Stimulated activated CD4-positive, alpha-beta T cell treated with anti-CD3 and anti-CD28 coated beads, Interleukin-1b, Interleukin-23, amount 100 ng/mL, for 24 hours (primary cell): ENCODE data around the gene TMEM9B.
A peak's percentile ranks its signal among the peaks of the same experiment; 100 is the strongest.
"Not testable (repeated sequence)": the region's sequence is repeated elsewhere in the genome, so short reads cannot be mapped to it uniquely, and the experiment has no call there.

Experiments used
- DNase-seq, 4 experiments: peaks; one replicate each; pipeline ENCODE4 v3.0.0-alpha.2; 2020; ENCODE audit warnings: low read depth in 4 of 4, low spot score in 1 of 4

The TMEM9B gene

DNA sequence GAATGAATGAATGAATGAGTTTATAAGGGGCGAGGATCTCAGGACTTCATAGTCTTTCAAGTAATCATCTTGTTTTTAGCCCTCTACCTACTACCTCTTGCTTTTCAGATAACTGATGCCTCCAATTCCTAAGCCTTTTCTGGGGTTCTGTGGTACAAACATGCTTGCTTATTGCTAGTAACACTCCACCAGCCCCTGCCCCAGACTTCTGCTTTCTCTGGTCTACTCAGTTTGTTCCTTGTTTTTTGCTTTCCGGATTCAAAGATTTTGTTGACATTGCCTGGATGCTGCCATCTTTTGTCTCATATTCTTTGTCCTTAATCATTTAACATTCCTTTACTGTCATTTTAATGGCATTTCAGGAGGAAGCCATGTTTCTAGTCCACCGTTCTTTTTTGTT lies 8.9 kb upstream of the TMEM9B start:
- DNase-seq, result no peak

DNA sequence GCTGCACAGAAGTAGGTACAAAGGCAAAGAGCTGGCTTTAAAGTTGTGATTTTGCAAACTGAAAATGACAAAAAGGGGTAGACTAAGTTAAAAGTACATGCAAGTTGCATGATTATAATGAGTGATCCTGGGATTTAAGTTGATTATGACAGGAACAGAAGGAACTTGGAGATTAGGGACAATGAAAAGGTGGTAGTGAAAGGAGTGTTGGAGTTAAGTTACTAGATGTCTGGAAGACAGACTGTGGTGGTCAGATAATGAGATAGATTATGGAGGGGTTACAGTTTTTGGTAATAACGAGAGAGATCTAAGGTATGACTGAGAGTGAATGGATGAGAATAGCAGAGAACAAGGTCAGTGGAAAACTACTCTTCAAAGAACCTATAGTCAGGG lies 7.7 kb upstream of the TMEM9B start:
- no peak for DNase-seq

DNA sequence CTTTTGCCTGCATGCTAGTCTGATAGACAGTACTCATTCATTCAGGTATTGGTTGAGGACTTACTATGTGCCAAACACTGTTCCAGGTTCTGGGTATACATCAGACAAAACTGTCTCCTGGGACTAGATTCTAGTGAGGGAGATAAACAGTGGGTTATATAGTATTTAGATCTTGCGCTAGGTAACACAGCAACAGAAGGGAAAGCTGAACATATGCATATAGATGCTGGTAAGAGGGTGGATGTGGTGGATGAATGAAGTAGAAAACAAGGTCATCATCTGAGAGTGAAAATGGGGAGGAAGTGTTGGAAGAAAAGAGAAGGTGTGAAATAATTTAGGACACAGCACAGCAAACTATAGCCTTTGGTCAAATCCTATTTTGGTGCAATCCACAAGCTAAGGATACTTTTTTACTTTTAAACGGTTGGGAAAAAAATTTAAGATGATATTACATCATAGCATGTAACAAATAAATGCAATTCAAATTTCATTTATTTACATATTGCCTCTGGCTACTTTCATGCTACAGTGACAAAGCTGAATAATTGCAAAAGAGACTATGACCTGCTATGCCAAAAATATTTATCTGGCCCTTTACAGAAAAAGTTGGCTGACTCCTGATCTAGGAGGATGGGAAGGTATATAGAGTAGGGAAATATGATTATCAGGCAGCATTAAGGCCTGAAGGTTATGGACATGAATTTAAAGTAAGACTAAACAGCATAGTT lies 7.1 kb upstream of the TMEM9B start:
- no peak for DNase-seq

DNA sequence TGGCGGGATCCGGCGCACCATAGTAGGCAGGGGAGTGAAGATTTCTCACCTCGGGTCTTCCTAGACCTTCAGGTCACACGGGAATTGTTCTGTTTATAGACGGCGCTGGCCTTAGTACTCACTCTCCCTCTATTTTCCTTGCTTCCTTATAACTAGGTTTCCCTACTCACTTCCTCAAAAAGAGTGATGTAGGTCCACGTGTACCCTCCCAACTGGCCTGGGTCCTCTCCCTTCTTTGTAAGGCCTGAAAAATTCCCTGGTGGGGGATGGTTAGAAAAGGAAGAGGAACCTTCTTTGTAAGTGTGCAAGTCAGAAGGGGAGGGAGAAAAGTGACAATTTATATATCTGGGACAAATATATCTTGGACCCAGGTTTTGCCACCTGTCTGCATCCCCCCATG lies 2.9 kb upstream of the TMEM9B start:
- DNase-seq, result no peak

DNA sequence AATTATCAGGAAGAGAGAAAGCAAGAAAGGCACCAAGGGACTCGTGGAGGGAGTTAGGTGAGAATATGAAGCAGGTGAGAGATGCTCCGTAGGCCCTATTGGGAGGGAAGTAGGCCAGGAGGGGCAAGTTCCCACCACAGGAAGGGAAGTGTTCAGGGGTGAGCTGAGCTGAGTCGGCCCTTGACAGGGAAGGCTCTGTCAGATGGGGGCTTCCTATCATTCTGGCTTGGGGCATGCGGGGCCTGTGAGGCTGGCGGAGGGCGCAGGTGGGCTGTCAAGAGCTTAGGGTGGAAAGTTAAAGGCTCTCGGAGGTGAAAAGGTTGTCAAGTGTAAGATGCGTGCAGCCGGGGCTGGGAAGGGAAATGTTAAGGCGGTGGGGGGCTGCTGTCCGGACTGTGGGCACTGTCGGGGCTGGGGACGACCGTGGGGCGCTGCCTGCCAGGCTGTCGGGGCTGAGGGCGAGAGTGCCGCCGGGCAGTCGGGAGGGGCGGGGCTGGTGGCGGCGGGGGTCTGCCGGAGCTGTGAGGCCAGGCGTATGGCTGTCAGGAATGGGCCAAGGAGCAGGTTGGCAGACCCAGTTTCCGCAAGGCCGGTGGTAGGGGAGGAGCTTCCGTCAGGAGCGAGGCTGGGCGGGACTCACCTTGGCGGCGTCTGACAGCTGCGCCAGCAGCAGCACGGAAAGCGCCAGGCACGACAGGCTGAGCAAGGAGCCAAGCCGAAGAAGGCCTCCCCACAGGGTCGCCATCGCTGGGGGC lies 496 bp downstream of the TMEM9B start:
- peak; percentile 57 to 73 (median 64) for DNase-seq

DNA sequence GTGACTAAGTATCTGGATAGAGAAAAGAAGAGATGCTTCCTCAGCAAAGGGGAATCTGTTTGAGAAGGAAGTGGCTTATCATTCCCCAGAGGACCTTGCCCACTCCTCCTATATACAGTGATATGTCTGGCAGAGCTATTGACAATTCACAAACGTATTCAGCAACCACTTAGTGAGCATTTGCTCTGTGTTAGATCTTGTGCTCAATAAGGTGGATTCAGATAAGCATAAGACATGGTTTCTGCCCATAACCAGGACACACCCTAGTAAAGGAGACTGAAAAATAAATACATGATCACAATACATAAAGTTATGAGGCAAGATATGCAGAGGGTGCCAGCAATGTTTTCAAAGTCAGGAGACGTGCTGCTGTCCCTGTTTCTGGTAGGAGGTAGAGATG lies 1.4 kb downstream of the TMEM9B start:
- DNase-seq, result no peak

DNA sequence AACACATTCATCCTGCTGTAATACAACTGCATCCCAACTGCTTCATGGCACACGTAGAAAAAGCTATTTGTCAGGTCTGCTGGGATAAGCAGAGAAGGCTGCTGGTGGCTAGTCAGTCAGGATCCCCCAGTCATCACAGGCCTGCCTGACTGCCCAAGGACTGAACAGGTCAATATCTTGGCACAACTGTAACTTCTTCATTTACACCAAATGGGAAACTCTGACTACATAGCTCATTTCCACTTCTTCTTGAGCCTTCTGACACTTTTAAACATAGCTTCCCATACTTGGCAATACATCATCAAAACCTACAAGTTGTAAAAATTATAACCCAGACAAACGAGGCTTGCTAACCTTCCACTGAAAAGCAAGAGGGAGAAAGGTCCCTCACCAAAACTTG lies 2.8 kb downstream of the TMEM9B start:
- DNase-seq, result no peak

DNA sequence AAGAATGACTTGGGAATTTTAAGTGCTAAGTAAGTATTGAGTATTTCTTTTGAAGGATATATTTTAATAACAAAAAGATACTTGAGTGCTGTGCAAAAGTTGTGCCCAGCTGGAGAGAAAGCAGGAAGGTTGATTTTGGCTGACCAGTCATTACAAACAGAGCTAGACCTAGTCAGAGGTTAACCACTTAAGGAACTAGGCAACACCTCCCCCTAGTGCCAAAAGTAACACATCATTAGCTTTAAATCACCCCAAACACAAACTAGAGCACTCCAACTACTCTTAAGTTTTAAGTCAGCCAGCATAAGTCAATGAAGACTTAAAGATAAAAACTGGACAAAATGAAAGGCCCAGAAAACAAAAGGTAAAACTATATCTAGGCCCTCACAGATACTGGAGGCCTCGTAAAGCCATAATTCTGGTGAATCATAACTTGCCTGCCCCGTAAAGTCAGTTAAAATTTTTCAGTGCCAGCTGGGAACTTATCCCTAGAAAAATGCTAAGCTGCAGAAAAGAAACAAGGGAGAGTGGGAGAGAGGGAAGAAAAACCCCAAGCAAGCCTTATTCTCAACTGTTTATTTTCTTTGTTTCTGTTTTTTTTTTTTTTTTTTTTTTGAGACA lies 4.6 kb downstream of the TMEM9B start:
- no peak for DNase-seq

DNA sequence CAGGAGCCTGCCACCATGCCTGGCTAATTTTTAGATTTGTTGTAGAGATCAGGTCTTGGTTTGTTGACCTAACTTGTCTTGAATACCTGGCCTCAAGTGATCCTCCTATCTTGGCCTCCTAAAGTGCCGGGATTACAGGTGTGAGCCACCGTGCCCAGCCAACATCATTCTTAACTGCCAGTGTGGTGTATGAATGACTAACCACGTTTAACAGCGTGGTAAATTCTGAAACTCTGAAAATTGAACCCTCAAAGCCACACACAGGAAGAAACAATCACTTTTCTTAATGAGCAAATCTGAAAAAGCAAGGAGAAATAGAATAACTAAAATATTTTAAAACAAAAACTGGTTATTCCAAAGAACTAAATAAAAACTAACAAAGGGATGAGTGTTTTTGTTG lies 7.4 kb downstream of the TMEM9B start:
- DNase-seq, result no peak

DNA sequence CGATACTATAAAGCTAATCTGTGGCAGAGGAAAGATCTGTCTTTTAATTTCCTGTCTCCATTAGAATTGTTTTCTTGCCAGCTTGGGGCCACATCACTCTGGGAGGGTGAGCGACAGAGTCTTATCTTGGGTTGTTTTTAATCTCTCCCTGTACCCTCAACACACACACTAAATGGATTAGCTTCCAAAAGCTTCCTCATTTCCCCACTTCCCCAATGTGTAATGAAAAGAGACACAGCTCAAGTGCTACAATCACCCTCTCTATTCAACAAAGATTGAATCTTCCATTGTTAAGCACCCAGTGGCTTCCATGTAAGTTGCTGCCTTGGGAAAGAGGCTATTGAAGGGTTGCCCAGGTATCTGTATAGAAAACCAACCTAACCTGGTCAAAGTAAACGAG lies 15.4 kb downstream of the TMEM9B start:
- DNase-seq, result no peak

DNA sequence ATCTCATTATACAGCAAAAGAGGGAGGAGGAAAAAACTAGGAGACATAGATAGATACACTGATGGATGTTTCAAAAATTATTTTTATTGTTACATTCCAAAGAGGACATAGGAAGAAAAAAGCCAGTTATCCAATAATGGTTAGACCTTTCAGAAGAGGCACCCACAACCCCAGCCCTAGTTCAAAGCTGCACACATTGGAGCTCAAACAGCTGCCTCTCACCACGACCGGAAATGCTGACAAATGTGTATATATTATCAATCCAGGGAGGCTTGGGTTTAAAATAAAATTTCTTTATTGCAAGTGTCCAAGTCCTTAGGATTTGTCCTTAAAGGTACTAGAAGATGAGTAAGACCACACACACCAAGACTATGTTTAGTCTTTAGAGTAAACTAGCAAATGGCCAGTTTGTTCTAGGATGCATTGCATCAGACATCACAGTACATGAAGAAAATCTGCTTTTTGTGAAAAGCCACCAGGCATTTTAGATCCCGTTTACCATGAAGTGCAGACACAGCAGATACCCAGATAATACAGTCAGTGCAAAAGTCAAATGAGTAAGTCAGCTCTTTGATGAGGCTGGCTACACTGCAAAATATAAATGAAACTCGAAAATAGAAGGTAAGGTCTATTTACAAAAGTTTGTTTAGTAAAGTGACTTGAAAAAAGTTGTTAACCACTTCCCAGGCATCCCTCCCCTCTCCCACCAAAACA lies 16.9 kb downstream of the TMEM9B start:
- DNase-seq, result no peak

DNA sequence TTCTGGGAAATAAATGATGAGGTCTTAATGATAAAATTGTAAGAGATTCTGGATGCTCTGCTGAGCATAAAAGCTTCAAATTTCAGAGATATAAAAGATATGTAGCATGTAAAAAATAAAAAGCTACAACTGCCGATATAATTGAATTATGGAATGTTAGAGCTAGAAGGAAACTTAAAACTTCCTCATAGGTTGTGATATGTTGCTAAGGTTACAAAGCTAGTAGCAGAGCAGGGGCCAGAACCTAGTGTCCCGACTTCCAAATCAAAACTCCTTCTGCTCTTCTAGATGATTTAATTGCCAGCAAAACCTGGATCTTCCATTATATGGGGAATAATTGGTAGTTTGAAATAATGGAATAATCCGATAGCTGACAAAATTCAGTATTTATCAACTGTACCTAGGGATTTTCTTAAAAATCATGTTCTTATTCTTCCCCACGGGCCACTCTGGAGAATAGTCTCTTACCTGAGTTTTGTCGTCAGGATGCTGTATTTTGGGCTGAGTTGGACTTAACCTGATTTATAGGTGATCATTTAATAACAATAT lies 21.6 kb downstream of the TMEM9B start, which contains the start of gene ASCL3:
TSS of gene ASCL3 (minus strand) at position 499 of the 549 bp plus-strand sequence. CDS start 4,855 bp downstream, outside the sequence.
- no peak for DNase-seq

DNA sequence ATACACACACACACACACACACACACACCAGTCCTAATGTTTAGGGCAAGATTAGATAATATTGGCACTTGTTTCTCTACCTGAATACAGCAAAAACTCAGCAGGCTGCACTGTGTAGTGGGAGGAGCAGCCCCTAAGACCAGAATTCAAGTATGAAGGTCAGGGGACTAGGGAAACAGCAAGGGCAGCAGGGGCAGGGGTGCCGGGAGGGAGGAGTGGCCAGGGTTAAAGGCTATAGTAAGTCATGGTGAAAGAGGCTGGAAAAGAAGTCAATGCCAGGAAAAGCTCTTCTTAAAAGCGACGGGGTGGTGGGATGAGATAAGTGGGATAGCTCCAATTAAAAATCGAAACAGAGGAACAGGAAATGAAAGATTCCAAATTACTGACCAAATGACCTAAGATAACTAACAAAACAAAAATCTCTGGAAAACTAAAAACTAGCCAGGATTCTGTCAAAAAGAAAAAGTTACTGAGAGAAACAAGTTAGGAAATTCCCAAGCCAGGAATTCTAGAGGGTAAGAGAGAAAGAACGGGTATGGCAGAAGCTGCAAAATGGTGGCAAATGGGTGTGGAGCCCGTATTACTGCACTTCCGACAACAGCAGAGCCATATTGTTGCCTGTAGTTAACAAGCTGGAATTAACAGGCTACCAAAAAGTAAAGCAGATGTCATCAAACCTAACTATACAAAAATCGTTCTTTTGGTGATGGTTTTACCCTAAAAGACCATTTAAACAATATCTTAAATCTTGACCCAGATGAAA lies 22.7 kb downstream of the TMEM9B start:
- no peak for DNase-seq

DNA sequence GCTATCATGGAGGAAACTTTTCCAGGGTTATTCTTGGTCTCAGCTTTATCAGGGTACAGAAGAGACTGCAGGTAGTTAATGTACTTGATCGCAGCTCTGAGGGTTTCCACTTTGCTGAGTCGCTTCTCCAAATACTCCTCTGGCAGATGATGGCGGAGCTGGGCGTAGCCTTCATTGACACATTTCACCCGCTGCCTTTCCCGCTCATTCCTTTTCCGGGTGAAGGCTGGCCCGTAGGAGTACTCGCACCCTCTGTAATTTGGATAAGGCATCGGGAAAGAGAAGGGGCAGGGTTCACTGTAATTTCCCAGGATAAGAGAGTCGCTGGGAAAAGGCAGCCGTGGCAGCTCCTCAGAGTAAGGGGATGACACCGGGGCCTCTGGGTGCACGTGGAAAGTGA lies 26.6 kb downstream of the TMEM9B start:
- DNase-seq, result no peak

DNA sequence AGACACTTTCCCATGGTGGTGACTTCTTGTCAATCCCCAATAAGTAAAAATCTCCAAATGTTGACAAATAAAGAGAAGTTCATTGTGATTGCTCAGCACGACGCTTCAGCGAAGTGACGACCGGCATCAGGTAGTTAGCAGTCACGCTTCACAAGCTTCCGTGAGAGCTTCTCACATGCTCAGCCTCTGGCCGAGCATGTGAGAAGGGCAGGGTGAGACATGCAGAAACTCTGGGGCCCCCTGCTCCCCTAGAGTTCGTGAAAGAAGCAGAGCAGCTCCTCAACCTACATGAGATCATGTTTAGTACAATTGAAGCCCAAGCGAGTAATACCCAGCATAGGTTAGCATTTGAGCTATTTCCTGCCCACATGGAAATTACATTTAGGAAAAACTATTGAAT lies 27.1 kb downstream of the TMEM9B start:
- DNase-seq, result no peak

DNA sequence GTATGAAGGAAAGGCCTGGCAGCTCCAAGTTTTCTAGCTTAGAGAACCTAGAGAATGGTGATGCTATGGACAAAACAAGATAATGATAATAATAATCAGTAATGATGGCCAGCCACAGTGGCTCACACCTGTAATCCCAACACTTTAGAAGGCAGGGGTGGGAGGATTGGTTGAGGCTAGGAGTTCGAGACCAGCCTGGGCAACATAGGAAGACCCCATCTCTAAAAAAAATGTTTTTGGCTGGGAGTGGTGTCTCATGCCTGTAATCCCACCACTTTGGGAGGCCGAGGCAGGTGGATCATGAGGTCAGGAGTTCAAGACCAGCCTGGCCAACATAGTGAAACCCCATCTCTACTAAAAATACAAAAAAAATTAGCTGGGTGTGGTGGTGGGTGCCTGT lies 28.5 kb downstream of the TMEM9B start:
- not testable (repeated sequence) for DNase-seq

DNA sequence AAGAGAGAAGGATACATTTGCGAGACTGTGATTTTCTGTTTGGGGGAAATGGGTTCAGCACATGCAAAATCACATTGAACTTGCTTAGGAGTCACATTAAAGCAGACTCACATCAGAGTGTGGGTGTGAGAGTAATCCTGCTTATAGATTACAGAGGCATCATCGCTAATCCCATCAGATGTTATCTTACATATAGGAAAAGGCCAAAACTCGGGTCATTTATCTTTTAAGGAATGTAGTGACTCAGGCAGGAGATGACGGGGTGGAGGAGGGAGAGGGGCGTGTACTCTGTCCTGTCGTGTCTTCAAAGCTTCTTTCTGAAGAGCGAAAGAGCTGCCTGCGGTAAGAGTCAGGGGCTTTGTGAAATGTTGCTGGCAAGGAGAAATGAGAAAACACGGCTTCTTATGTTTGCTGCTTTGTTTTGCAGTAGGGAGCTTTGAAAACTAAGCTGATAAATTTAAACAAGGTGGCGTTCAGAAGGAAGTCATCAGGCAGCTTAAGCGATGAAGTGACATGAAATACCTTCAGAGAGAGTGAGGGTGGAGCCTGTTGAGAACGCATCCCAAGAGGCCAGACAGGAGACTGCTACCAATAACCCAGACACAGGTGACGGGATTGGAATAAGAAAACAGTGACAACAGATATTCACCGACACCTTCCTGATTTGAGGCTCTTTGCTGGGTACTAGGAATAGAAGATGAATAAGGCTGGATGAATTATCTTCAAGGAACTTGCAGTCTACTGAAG lies 29.3 kb downstream of the TMEM9B start:
- no peak for DNase-seq

DNA sequence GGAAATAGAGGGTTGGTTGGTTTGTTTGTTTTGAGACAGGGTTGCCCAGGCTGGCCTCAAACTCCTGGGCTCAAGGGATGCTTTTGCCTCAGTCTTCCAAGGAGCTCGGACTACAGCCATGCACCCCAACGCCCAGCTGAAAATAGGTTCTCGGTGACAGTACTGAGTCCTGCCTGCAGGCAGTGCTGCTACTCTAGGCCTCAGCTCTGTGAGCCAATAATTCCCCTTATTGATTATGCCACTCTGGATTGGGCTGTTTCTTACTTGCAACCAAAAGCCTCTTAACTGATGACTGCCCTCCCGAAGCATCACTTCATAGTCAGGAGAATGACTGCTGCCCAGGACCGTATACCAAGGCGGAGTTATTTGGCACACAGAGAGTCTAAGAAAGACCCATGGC lies 30.3 kb downstream of the TMEM9B start:
- no peak for DNase-seq

DNA sequence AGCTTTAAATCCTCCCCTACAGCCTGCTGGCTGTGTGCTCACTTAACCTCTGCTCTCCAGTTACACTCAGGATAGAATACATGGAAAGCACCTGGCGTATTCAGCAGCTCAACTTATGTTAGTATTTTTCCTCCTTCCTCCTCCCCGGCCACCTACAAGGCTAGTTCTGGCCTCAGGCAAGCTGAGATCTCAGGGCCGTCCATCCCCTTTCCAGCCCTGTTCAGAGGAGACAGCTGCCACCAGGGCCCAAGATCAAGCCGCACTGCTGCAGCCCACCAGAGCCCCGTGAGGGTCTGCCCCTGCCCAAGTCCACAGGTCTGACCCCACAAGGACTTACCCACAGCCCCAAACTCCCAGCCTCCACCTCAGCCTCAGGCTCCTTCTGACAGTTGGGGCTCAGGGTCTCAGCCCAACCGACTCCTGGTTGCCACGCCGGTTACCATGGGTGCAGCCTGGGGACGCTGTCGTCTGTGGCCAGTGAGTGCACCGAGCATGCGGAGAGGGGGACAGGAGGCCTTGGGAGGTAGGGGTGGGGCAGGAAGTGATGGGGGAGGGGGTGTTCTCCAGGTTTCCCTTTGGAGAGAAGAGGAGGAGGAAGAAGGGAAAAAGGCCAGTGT lies 31.6 kb downstream of the TMEM9B start, which contains the start of gene C11orf16:
TSS of gene C11orf16 (minus strand) at position 384 of the 617 bp plus-strand sequence. CDS start 639 bp downstream, outside the sequence.
- no peak for DNase-seq
